HFFc6 (cell line): ENCODE measurements around the gene PRKAG3. TPM values are rescaled to one million over a fixed set of nuclear protein-coding genes. Genes with fewer than 3 reads are reported as not detected.

Source experiments
- DNase-seq: peaks from one replicate; pipeline ENCODE4 v3.0.0-alpha.2; 2018
- H3K27ac Mint-ChIP-seq: 2 replicates; pipeline ENCODE4 v1.8.0; 2020; ENCODE audit warnings: mild to moderate bottlenecking, mixed read lengths
- H3K27me3 Mint-ChIP-seq: 2 replicates; pipeline ENCODE4 v1.8.0; 2021; ENCODE audit warnings: mild to moderate bottlenecking, moderate library complexity, mixed read lengths; ENCODE audit not compliant: insufficient read depth
- H3K36me3 Mint-ChIP-seq: 2 replicates; pipeline ENCODE4 v1.8.0; 2021; ENCODE audit warnings: low read depth, mixed read lengths
- H3K4me1 Mint-ChIP-seq: 2 replicates; pipeline ENCODE4 v1.8.0; 2020; ENCODE audit warnings: low read depth, mixed read lengths
- H3K4me3 Mint-ChIP-seq: 2 replicates; pipeline ENCODE4 v1.8.0; 2020; ENCODE audit warnings: mild to moderate bottlenecking, moderate library complexity, mixed read lengths
- H3K9me3 Mint-ChIP-seq: 2 replicates; pipeline ENCODE4 v1.8.0; 2020; ENCODE audit warnings: mild to moderate bottlenecking, mixed read lengths
- total RNA-seq, 6 experiments: library from RNA; stranded (reverse); fragmentation: NEBNext Ultra II Directional; extraction: Animal tissue kit (Norgen Biotek cat#: 25700); gene quantifications; 2 replicates in 1 of 6; 3 replicates in 5 of 6; pipeline ENCODE4 v1.2.3, GENCODE V29; 2021
- TF ChIP-seq, protein P1 (sequence below): fragments of 200-600 bp; sonication (generic); IDR thresholded peaks from 2 replicates; pipeline ENCODE4 v1.5.0; 2021; ENCODE audit warnings: antibody characterized with exemption, mild to moderate bottlenecking

PRKAG3 gene
- total RNA-seq, 6 experiments from 2014 or later, result not detected

DNA sequence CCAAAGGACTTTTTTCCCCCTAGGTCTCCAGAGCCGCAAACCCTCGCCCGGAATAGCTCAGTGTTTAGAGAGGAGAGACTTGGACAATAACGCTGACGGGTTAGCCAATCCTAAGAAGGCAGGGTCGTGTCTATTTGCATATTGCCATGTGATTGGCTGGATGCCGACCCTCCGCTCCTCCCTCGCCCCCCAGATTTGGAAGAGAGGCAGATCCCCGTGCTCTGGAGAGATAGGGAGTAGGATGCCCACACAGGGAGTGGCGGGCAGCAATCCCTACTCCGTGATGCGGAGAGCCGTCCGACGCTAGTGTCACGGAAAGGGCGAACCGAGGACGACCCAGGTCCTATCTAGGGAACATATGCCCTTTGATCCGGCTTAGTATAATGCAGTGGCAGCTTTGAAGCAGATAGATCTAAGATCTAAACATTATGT lies 29.4 kb upstream of the PRKAG3 start:
- no peaks in the 10 kb centered on the region for H3K36me3 Mint-ChIP-seq
- TF ChIP-seq, protein P1, sequence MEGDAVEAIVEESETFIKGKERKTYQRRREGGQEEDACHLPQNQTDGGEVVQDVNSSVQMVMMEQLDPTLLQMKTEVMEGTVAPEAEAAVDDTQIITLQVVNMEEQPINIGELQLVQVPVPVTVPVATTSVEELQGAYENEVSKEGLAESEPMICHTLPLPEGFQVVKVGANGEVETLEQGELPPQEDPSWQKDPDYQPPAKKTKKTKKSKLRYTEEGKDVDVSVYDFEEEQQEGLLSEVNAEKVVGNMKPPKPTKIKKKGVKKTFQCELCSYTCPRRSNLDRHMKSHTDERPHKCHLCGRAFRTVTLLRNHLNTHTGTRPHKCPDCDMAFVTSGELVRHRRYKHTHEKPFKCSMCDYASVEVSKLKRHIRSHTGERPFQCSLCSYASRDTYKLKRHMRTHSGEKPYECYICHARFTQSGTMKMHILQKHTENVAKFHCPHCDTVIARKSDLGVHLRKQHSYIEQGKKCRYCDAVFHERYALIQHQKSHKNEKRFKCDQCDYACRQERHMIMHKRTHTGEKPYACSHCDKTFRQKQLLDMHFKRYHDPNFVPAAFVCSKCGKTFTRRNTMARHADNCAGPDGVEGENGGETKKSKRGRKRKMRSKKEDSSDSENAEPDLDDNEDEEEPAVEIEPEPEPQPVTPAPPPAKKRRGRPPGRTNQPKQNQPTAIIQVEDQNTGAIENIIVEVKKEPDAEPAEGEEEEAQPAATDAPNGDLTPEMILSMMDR, result no peak
- H3K27me3 Mint-ChIP-seq, result peaks cover 65% of the 10 kb centered on the region
- DNase-seq, result no peak
- H3K9me3 Mint-ChIP-seq, result no peaks in the 10 kb centered on the region
- no peak overlapping the region for H3K27ac Mint-ChIP-seq
- H3K4me1 Mint-ChIP-seq, result no peaks in the 10 kb centered on the region; the same call in 1 of the 2 replicates
- H3K4me3 Mint-ChIP-seq, result no peak overlapping the region

DNA sequence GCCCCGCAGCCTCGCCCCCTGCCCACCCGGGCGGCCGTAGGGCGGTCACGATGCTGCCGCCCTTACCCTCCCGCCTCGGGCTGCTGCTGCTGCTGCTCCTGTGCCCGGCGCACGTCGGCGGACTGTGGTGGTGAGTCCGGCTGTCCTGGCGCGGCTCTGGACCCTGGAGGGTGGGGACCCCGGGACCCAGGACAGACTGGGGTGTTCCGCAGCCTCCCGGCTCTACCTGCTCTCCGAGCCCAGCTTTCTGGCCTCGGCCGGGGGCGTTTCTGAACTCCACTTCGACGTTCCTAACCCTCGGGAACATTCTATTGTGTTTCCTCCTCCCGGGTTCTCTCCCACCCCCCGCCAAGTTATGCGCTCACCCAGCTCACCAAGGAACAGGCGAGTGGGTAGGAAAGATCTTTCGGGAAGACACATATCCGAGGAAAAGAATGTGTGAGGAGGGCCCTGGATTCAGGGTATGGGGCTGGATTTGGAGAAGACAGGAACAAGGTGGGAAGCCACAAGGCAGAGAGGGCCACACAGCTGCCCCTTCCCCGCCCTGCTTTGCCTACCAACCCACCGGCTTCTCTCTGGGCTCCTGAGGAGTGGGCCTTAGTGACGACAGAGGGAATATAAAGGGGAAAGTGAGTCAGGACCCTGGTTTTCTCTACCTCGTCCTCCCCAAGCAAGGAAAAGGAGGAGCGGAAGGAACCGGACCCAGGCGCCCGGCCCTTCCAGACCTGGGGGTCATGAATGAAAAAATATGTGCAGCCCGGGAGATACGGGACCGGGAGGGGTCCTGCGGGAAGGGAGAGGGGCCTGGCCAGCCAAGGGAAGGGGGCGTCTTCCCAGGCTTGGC lies 28.6 kb upstream of the PRKAG3 start:
- H3K27ac Mint-ChIP-seq, result no peak overlapping the region
- TF ChIP-seq, protein P1, result no peak
- H3K4me3 Mint-ChIP-seq, result no peak overlapping the region

GRCh38 chr2:218859556-218859987 lies 28.0 kb upstream of the PRKAG3 start, which contains the start of gene WNT6:
WNT6 (plus strand) TSS chr2:218859805; CDS start chr2:218860038, 233 bp downstream.
- Mint-ChIP-seq H3K4me3 (no peak within 1 kb of the TSS; the same call in 1 of the 2 replicates), H3K27ac (no peak within 1 kb of the TSS), H3K9me3 (no peaks in the 10 kb centered on the region), H3K36me3 (no peaks in the 10 kb centered on the region), H3K4me1 (no peaks in the 10 kb centered on the region; the same call in 1 of the 2 replicates), H3K27me3 (peaks cover 71% of the 10 kb centered on the region)
- TF ChIP-seq, protein P1, result no peak
- no peak for DNase-seq

More for the DNA sequence above, 28.6 kb upstream of the PRKAG3 start:
- Mint-ChIP-seq H3K36me3 (no peaks in the 10 kb centered on the region), H3K9me3 (no peaks in the 10 kb centered on the region), H3K27me3 (peaks cover 68% of the 10 kb centered on the region), H3K4me1 (no peaks in the 10 kb centered on the region; the same call in 1 of the 2 replicates)
- no peak for DNase-seq

GRCh38 chr2:218858671-218859555 lies 27.3 kb upstream of the PRKAG3 start:
- H3K27me3 Mint-ChIP-seq, result peaks cover 77% of the 10 kb centered on the region
- H3K27ac Mint-ChIP-seq, result no peak overlapping the region
- H3K4me3 Mint-ChIP-seq, result no peak overlapping the region; the same call in 1 of the 2 replicates
- no peaks in the 10 kb centered on the region for H3K36me3 Mint-ChIP-seq
- TF ChIP-seq, protein P1, result no peak
- no peak for DNase-seq
- peaks cover 5% of the 10 kb centered on the region for H3K4me1 Mint-ChIP-seq
- no peaks in the 10 kb centered on the region for H3K9me3 Mint-ChIP-seq

GRCh38 chr2:218858138-218858445 lies 26.5 kb upstream of the PRKAG3 start:
- DNase-seq, result no peak
- H3K9me3 Mint-ChIP-seq, result no peaks in the 10 kb centered on the region
- H3K36me3 Mint-ChIP-seq, result no peaks in the 10 kb centered on the region
- TF ChIP-seq, protein P1, result no peak
- H3K27ac Mint-ChIP-seq, result no peak overlapping the region
- H3K4me3 Mint-ChIP-seq, result no peak overlapping the region
- peaks cover 73% of the 10 kb centered on the region for H3K27me3 Mint-ChIP-seq
- H3K4me1 Mint-ChIP-seq, result peaks cover 14% of the 10 kb centered on the region
